ENCODE data around the gene ZP2.

ZP2 gene

DNA sequence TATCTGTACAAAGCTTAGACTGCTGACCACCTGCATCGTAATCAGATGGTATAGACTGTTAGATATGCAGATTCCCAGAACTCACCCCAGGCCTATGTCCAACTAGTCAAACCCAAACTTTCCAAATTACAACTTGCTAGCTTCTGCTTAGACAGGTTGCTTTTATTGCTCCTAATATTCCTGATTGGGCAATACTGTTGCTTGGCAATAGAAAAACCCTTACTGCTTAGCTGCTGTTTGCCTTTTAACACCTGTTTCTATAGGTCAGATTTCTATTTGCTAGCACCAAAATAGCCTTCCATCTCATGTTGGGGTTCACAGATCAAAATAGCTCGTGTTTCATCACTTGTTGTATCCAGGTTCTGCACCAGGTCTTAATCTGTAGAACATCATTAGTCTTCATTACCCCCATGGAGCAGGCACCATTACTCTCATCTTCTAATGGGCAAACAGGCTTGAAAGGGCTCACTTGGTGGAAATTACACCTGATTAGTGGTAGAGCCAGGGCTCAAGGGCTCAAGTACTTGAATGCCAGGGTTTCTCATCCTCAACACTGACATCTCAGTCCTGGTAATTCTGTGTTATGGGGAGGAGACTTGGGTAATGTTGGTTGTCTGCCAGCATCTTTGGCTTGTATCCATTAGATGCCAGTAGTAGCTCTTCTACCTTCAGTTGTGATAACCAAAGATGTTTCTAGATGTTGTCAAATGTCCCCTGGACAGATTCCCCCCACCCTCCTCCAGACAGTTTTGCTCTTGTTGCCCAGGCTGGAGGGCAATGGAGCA is 2.7 kb downstream of the ZP2 start:
- TF ChIP-seq TAF1 (IDR thresholded peaks at IDR 0.05; ENCODE audit: low read depth) (no peak), EGR1 (IDR thresholded peaks at IDR 0.05) (no peak), EP300 (IDR thresholded peaks at IDR 0.05; ENCODE audit: borderline replicate concordance) (no peak), CREB1 (IDR thresholded peaks at IDR 0.05; ENCODE audit: low read depth) (no peak), RAD21 (IDR thresholded peaks at IDR 0.05; ENCODE audit: low read depth) (no peak), FOXM1 (IDR thresholded peaks at IDR 0.05; ENCODE audit: borderline replicate concordance, low read depth) (no peak), TEAD4 (IDR thresholded peaks at IDR 0.05) (no peak), NFIC (IDR thresholded peaks at IDR 0.05) (no peak)

GRCh38 chr16:21206550-21206949 is 4.8 kb downstream of the ZP2 start:
- no peak for TF ChIP-seq TAF1 (IDR thresholded peaks at IDR 0.05; ENCODE audit: low read depth)

- no peak for TF ChIP-seq FOXM1 (IDR thresholded peaks at IDR 0.05; ENCODE audit: borderline replicate concordance, low read depth)
Measured at GRCh38 chr16:21205303-21205702, 6.1 kb downstream of the ZP2 start.

GRCh38 chr16:21203155-21203797 is 8.1 kb downstream of the ZP2 start:
- no peak for TF ChIP-seq TEAD4 (IDR thresholded peaks at IDR 0.05)
- no peak for TF ChIP-seq NFIC (IDR thresholded peaks at IDR 0.05)
- no peak for TF ChIP-seq EP300 (IDR thresholded peaks at IDR 0.05; ENCODE audit: borderline replicate concordance)
- no peak for TF ChIP-seq RAD21 (IDR thresholded peaks at IDR 0.05; ENCODE audit: low read depth)
- no peak for TF ChIP-seq CEBPB (IDR thresholded peaks at IDR 0.05)
- TF ChIP-seq FOXM1 (IDR thresholded peaks at IDR 0.05; ENCODE audit: borderline replicate concordance, low read depth): no peak
- TF ChIP-seq EGR1 (IDR thresholded peaks at IDR 0.05): no peak
- no peak for TF ChIP-seq MAX (IDR thresholded peaks at IDR 0.05)
- TF ChIP-seq ZBTB7A (IDR thresholded peaks at IDR 0.05; ENCODE audit: low read depth): no peak
- TF ChIP-seq TAF1 (IDR thresholded peaks at IDR 0.05; ENCODE audit: low read depth): no peak
- TF ChIP-seq, protein P1, sequence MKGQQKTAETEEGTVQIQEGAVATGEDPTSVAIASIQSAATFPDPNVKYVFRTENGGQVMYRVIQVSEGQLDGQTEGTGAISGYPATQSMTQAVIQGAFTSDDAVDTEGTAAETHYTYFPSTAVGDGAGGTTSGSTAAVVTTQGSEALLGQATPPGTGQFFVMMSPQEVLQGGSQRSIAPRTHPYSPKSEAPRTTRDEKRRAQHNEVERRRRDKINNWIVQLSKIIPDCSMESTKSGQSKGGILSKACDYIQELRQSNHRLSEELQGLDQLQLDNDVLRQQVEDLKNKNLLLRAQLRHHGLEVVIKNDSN (IDR thresholded peaks at IDR 0.05): no peak
- TF ChIP-seq, protein P2, sequence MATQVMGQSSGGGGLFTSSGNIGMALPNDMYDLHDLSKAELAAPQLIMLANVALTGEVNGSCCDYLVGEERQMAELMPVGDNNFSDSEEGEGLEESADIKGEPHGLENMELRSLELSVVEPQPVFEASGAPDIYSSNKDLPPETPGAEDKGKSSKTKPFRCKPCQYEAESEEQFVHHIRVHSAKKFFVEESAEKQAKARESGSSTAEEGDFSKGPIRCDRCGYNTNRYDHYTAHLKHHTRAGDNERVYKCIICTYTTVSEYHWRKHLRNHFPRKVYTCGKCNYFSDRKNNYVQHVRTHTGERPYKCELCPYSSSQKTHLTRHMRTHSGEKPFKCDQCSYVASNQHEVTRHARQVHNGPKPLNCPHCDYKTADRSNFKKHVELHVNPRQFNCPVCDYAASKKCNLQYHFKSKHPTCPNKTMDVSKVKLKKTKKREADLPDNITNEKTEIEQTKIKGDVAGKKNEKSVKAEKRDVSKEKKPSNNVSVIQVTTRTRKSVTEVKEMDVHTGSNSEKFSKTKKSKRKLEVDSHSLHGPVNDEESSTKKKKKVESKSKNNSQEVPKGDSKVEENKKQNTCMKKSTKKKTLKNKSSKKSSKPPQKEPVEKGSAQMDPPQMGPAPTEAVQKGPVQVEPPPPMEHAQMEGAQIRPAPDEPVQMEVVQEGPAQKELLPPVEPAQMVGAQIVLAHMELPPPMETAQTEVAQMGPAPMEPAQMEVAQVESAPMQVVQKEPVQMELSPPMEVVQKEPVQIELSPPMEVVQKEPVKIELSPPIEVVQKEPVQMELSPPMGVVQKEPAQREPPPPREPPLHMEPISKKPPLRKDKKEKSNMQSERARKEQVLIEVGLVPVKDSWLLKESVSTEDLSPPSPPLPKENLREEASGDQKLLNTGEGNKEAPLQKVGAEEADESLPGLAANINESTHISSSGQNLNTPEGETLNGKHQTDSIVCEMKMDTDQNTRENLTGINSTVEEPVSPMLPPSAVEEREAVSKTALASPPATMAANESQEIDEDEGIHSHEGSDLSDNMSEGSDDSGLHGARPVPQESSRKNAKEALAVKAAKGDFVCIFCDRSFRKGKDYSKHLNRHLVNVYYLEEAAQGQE (IDR thresholded peaks at IDR 0.05; ENCODE audit: low read depth): no peak
- TF ChIP-seq TCF12 (IDR thresholded peaks at IDR 0.05; ENCODE audit: low read depth): no peak
- no peak for TF ChIP-seq YY1 (IDR thresholded peaks at IDR 0.05; ENCODE audit: low read depth)
- TF ChIP-seq CREB1 (IDR thresholded peaks at IDR 0.05; ENCODE audit: low read depth): no peak

DNA sequence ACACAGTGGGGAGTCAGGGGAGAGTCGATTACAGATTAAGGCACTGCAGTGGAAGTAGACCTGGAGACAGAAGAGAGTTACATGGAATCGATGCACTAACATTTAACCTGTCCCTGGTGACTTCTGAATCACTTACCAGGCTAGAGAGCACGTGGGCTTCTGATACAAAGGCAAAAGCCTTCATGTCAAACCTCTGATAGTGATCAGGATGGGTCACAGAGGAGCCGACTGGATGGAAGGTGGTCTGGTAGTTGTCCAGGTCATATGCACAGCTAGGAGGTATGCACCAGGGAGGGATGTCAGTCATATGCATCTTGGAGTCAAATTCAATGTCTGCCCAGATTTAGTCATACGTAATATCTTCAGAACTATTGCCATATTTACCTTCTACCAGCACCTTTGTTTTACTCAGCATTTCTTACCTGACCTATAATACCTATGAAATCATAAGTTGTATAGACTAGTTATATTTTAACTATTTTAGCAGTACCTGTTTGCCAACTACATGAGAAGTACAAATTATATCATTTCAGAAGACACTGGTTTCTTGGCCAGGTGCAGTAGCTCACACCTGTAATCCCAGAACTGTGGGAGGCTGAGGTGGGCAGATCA is 11.7 kb downstream of the ZP2 start:
- TF ChIP-seq, protein P1 (IDR thresholded peaks at IDR 0.05): no peak
- TF ChIP-seq EP300 (IDR thresholded peaks at IDR 0.05; ENCODE audit: borderline replicate concordance) (no peak), YY1 (IDR thresholded peaks at IDR 0.05; ENCODE audit: low read depth) (no peak)

DNA sequence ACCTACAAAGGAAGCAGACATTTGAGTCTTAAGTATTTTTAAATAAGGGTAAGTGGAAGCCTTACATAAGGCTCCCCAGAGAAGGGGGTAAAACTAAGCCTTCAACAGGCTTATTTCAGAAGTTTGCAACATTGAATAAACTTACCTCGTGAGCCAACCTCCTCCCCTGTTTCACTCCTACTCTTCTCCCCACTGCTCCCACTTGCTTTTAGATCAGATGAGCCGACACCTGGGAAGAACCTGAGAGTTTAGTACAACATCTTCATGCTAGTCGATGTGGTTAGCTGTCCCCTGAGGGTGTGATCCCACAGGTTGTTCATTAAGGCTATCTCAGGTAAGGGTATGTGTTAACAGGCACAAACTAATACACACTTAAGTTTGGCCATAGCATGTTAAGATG is 13.8 kb downstream of the ZP2 start:
- TF ChIP-seq TCF12 (IDR thresholded peaks at IDR 0.05; ENCODE audit: low read depth) (no peak), CREB1 (IDR thresholded peaks at IDR 0.05; ENCODE audit: low read depth) (no peak), EP300 (IDR thresholded peaks at IDR 0.05; ENCODE audit: borderline replicate concordance) (no peak), TAF1 (IDR thresholded peaks at IDR 0.05; ENCODE audit: low read depth) (no peak), CEBPB (IDR thresholded peaks at IDR 0.05) (no peak), EGR1 (IDR thresholded peaks at IDR 0.05) (no peak), ZBTB7A (IDR thresholded peaks at IDR 0.05; ENCODE audit: low read depth) (no peak)
- TF ChIP-seq, protein P2 (IDR thresholded peaks at IDR 0.05; ENCODE audit: low read depth): no peak
